ENCODE measurements around the gene CA4. TPM values are rescaled to one million over a fixed set of nuclear protein-coding genes. Genes with fewer than 3 reads are reported as not detected.
A peak's percentile ranks its signal among the peaks of the same experiment; 100 is the strongest.
"Not testable (repeated sequence)": the region's sequence is repeated elsewhere in the genome, so short reads cannot be mapped to it uniquely, and the experiment has no call there.

Gene CA4
- total RNA-seq, 2 donors from 2014 or later, result 1.5 to 3.0 TPM

DNA sequence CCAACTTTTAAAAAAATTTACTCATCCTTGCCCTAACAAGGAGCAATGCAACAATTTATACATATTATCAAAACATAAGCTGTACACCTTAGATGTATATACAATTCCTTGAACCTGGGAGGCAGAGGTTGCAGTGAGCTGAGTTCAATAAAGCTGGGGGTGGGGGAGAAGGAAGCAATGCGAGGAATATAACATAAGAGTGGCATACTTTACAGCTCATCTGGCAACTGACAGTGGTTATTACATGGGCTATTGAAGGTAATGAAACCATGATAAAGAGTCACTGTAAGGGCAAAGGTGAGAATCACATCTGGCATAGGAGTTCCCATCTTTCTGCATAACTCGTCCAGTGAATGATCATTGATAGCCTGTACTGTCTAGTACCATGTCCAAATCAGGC is 43.7 kb downstream of the CA4 start:
- no peak overlapping the region for H3K4me3 Mint-ChIP-seq
- no peak for DNase-seq
- WGBS, 2 experiments (ENCODE audit: insufficient coverage in 1 of 2, insufficient read length in 1 of 2), result 92 to 100% methylated on average over 2 of the region's 2 CpGs
- peaks cover 51% of the 10 kb centered on the region for H3K36me3 ChIP-seq (ENCODE audit: control insufficient read depth, insufficient read depth, low read length)
- H3K36me3 Mint-ChIP-seq (ENCODE audit: low read depth), result peaks cover 73% of the 10 kb centered on the region
- TF ChIP-seq, protein P1, sequence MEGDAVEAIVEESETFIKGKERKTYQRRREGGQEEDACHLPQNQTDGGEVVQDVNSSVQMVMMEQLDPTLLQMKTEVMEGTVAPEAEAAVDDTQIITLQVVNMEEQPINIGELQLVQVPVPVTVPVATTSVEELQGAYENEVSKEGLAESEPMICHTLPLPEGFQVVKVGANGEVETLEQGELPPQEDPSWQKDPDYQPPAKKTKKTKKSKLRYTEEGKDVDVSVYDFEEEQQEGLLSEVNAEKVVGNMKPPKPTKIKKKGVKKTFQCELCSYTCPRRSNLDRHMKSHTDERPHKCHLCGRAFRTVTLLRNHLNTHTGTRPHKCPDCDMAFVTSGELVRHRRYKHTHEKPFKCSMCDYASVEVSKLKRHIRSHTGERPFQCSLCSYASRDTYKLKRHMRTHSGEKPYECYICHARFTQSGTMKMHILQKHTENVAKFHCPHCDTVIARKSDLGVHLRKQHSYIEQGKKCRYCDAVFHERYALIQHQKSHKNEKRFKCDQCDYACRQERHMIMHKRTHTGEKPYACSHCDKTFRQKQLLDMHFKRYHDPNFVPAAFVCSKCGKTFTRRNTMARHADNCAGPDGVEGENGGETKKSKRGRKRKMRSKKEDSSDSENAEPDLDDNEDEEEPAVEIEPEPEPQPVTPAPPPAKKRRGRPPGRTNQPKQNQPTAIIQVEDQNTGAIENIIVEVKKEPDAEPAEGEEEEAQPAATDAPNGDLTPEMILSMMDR (conservative IDR thresholded peaks at IDR 0.05), result no peak
- no peaks in the 10 kb centered on the region for H3K9me3 ChIP-seq (ENCODE audit: control insufficient read depth, low read length)
- H3K27me3 Mint-ChIP-seq (ENCODE audit: insufficient read depth), result no peaks in the 10 kb centered on the region
- no peak overlapping the region for H3K4me3 ChIP-seq (ENCODE audit: low read length)
- H3K27me3 ChIP-seq (ENCODE audit: control insufficient read depth, insufficient read depth, low read length, poor library complexity, severe bottlenecking), result peaks cover 6% of the 10 kb centered on the region
- H3K27ac ChIP-seq (ENCODE audit: low read depth, low read length), result no peak overlapping the region
- H3K27ac Mint-ChIP-seq, result no peak overlapping the region
- H3K4me1 ChIP-seq (ENCODE audit: control insufficient read depth, insufficient read depth, low read length), result no peaks in the 10 kb centered on the region
- H3K9me3 Mint-ChIP-seq, result no peaks in the 10 kb centered on the region
- no peak overlapping the region for H3K9ac ChIP-seq (ENCODE audit: extremely low read depth, low read length, poor library complexity, severe bottlenecking)
- no peaks in the 10 kb centered on the region for H3K4me1 Mint-ChIP-seq

GRCh38 chr17:60194141-60194540 is 44.4 kb downstream of the CA4 start:
- not testable (repeated sequence) for H3K9ac ChIP-seq (ENCODE audit: extremely low read depth, low read length, poor library complexity, severe bottlenecking); H3K4me3 ChIP-seq (ENCODE audit: low read length); H3K9me3 ChIP-seq (ENCODE audit: control insufficient read depth, low read length); H3K9me3 Mint-ChIP-seq; H3K27ac ChIP-seq (ENCODE audit: low read depth, low read length); H3K27me3 Mint-ChIP-seq (ENCODE audit: insufficient read depth); H3K4me1 Mint-ChIP-seq; DNase-seq; H3K4me1 ChIP-seq (ENCODE audit: control insufficient read depth, insufficient read depth, low read length); H3K4me3 Mint-ChIP-seq; H3K27ac Mint-ChIP-seq
- 89 to 90% methylated on average over 4 of the region's 4 CpGs for WGBS, 2 experiments (ENCODE audit: insufficient coverage in 1 of 2, insufficient read length in 1 of 2)
- Histone ChIP-seq H3K36me3 (ENCODE audit: control insufficient read depth, insufficient read depth, low read length) (peaks cover 50% of the 10 kb centered on the region), H3K27me3 (ENCODE audit: control insufficient read depth, insufficient read depth, low read length, poor library complexity, severe bottlenecking) (peaks cover 10% of the 10 kb centered on the region)
- H3K36me3 Mint-ChIP-seq (ENCODE audit: low read depth), result peaks cover 72% of the 10 kb centered on the region

GRCh38 chr17:60198630-60199029 is 48.9 kb downstream of the CA4 start:
- not testable (repeated sequence) for H3K27ac ChIP-seq (ENCODE audit: low read depth, low read length); H3K9me3 ChIP-seq (ENCODE audit: control insufficient read depth, low read length); H3K9ac ChIP-seq (ENCODE audit: extremely low read depth, low read length, poor library complexity, severe bottlenecking); H3K27me3 Mint-ChIP-seq (ENCODE audit: insufficient read depth); H3K4me1 ChIP-seq (ENCODE audit: control insufficient read depth, insufficient read depth, low read length); DNase-seq; H3K4me1 Mint-ChIP-seq; H3K4me3 ChIP-seq (ENCODE audit: low read length); H3K9me3 Mint-ChIP-seq; H3K4me3 Mint-ChIP-seq
- Mint-ChIP-seq H3K36me3 (ENCODE audit: low read depth) (peaks cover 49% of the 10 kb centered on the region), H3K27ac (peak overlapping the region; percentile 17)
- peaks cover 25% of the 10 kb centered on the region for H3K36me3 ChIP-seq (ENCODE audit: control insufficient read depth, insufficient read depth, low read length)
- H3K27me3 ChIP-seq (ENCODE audit: control insufficient read depth, insufficient read depth, low read length, poor library complexity, severe bottlenecking), result peaks cover 10% of the 10 kb centered on the region
- 100% methylated on average over 1 of the region's 1 CpG; no CpG with 5 or more reads in 1 of the 2 experiments for WGBS, 2 experiments (ENCODE audit: insufficient coverage in 1 of 2, insufficient read length in 1 of 2)

DNA sequence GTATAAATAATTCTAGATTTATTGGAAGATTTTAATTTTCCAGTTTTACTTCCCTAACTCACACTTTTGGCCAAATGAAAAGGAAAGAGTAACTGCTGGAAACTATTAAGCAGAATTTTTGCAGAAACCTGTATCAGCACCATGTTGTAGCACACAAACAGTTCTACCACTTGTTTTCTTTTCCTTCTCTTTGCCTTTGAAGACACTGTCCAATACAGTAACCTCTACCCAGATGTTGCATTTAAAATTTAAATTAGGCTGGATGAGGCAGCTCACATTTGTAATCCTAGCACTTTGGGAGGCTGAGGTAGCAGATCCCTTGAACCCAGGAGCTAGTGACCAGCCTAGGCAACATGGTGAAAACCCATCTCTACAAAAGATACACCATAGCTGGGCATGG is 56.0 kb downstream of the CA4 start:
- not testable (repeated sequence) for H3K9me3 ChIP-seq (ENCODE audit: control insufficient read depth, low read length); H3K4me3 Mint-ChIP-seq; H3K27me3 Mint-ChIP-seq (ENCODE audit: insufficient read depth); H3K27ac Mint-ChIP-seq; H3K9me3 Mint-ChIP-seq; H3K4me1 ChIP-seq (ENCODE audit: control insufficient read depth, insufficient read depth, low read length); DNase-seq; H3K9ac ChIP-seq (ENCODE audit: extremely low read depth, low read length, poor library complexity, severe bottlenecking); H3K27ac ChIP-seq (ENCODE audit: low read depth, low read length); H3K4me3 ChIP-seq (ENCODE audit: low read length); H3K36me3 ChIP-seq (ENCODE audit: control insufficient read depth, insufficient read depth, low read length); H3K27me3 ChIP-seq (ENCODE audit: control insufficient read depth, insufficient read depth, low read length, poor library complexity, severe bottlenecking); H3K4me1 Mint-ChIP-seq
- H3K36me3 Mint-ChIP-seq (ENCODE audit: low read depth), result peaks cover 18% of the 10 kb centered on the region

DNA sequence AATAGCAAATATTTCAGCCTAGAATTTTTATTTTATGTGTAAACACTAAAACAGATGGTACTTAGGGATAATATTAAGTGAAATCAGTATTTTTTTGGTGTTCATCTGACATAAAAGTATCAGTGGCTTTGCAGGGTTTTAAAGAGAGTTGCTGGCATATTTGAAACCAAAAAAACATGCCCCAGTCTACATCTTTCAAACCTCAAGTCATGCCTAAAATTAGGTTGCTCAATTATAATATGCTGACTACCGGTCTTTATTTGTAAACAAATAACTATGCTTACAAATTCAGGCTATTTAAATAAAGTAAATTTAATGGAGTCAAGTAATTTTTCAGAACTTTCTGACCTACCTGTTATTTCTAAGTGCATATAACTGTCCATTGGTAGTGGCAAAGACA is 58.5 kb downstream of the CA4 start:
- not testable (repeated sequence) for H3K9ac ChIP-seq (ENCODE audit: extremely low read depth, low read length, poor library complexity, severe bottlenecking); H3K9me3 ChIP-seq (ENCODE audit: control insufficient read depth, low read length); H3K9me3 Mint-ChIP-seq; H3K36me3 ChIP-seq (ENCODE audit: control insufficient read depth, insufficient read depth, low read length); H3K27me3 Mint-ChIP-seq (ENCODE audit: insufficient read depth); H3K27ac Mint-ChIP-seq; H3K27ac ChIP-seq (ENCODE audit: low read depth, low read length); H3K4me1 Mint-ChIP-seq; H3K4me1 ChIP-seq (ENCODE audit: control insufficient read depth, insufficient read depth, low read length); H3K4me3 Mint-ChIP-seq; H3K4me3 ChIP-seq (ENCODE audit: low read length); DNase-seq; H3K27me3 ChIP-seq (ENCODE audit: control insufficient read depth, insufficient read depth, low read length, poor library complexity, severe bottlenecking)
- WGBS, 2 experiments (ENCODE audit: insufficient coverage in 1 of 2, insufficient read length in 1 of 2), result no CpG with 5 or more reads among the region's 1 CpG
- H3K36me3 Mint-ChIP-seq (ENCODE audit: low read depth), result peaks cover 14% of the 10 kb centered on the region

Other genes starting within 250 kb of the CA4 start
- 10 to 100 TPM in 1 of 2 donors, 1 to 10 TPM in 1; 8.6 to 14.7 TPM for gene RNFT1, start 185.2 kb upstream of the CA4 start, total RNA-seq
- gene HEATR6, start 71.1 kb upstream of the CA4 start, total RNA-seq, result 10 to 100 TPM; 25.5 to 27.6 TPM
- gene USP32, start 242.2 kb downstream of the CA4 start, total RNA-seq, result 10 to 100 TPM; 54.1 to 74.3 TPM

All from endodermal cell (in vitro differentiated cells).